Keratinocyte (primary cell): Measurements from ENCODE around the gene BANP. TPM values are rescaled to one million over a fixed set of nuclear protein-coding genes. Genes with fewer than 3 reads are reported as not detected.
A peak's percentile ranks its signal among the peaks of the same experiment; 100 is the strongest.
"Not testable (repeated sequence)": the region's sequence is repeated elsewhere in the genome, so short reads cannot be mapped to it uniquely, and the experiment has no call there.

Experiments
- DNase-seq: peaks from one replicate; pipeline ENCODE4 v3.0.0-alpha.2; 2011; ENCODE audit warnings: low read depth, missing footprints, low spot score
- FAIRE-seq: peaks from 2 replicates; lab custom pipeline; 2011; peaks lifted over from hg19 to GRCh38; lab: Jason Lieb, UNC
- H2AFZ ChIP-seq: 2 replicates; pipeline ENCODE4 v1.6.0; 2012; ENCODE audit warnings: low read length, control low read depth, inconsistent platforms; ENCODE audit not compliant: control insufficient read depth
- H3K27ac ChIP-seq: 2 replicates; pipeline ENCODE4 v1.5.1; 2011; ENCODE audit warnings: low read length; ENCODE audit not compliant: control insufficient read depth, insufficient read depth
- H3K27me3 ChIP-seq: 3 replicates; pipeline ENCODE4 v1.6.0; 2011; ENCODE audit warnings: low read length; ENCODE audit not compliant: control insufficient read depth, insufficient read depth; ENCODE audit errors: extremely low read depth
- H3K36me3 ChIP-seq, 2 experiments: 2 replicates in 1 of 2; 3 replicates in 1 of 2; pipeline ENCODE4 v1.5.1; 2011; ENCODE audit warnings: low read length in 2 of 2, mild to moderate bottlenecking in 1 of 2; ENCODE audit not compliant: control insufficient read depth in 2 of 2, insufficient read depth in 2 of 2; ENCODE audit errors: extremely low read depth in 1 of 2
- H3K4me1 ChIP-seq: 3 replicates; pipeline ENCODE4 v1.5.1; 2011; ENCODE audit warnings: low read length; ENCODE audit not compliant: control insufficient read depth, insufficient read depth; ENCODE audit errors: extremely low read depth
- H3K4me2 ChIP-seq: 3 replicates; pipeline ENCODE4 v1.6.0; 2011; ENCODE audit warnings: low read depth, low read length; ENCODE audit not compliant: control insufficient read depth, insufficient read depth; ENCODE audit errors: extremely low read depth
- H3K4me3 ChIP-seq, 3 experiments: fragments of 200-600 bp in 1 of 3; sonication (generic) in 1 of 3; 2 replicates in 2 of 3; 3 replicates in 1 of 3; pipeline ENCODE4 v1.5.1; 2011 to 2016; ENCODE audit warnings: low read length in 3 of 3, mild to moderate bottlenecking in 3 of 3, control low read depth in 2 of 3, inconsistent platforms in 1 of 3, low read depth in 1 of 3, mixed read lengths in 1 of 3, mixed run types in 1 of 3, moderate library complexity in 1 of 3; ENCODE audit not compliant: control insufficient read depth in 2 of 3, insufficient read depth in 2 of 3; ENCODE audit errors: extremely low read depth in 1 of 3
- H3K79me2 ChIP-seq: 2 replicates; pipeline ENCODE4 v1.6.0; 2012; ENCODE audit warnings: low read length; ENCODE audit not compliant: control insufficient read depth, insufficient read depth
- H3K9ac ChIP-seq: 3 replicates; pipeline ENCODE4 v1.6.0; 2011; ENCODE audit warnings: low read length; ENCODE audit not compliant: control insufficient read depth, insufficient read depth; ENCODE audit errors: extremely low read depth
- H3K9me1 ChIP-seq: 3 replicates; pipeline ENCODE4 v1.6.0; 2011; ENCODE audit warnings: low read length; ENCODE audit not compliant: control insufficient read depth, insufficient read depth; ENCODE audit errors: extremely low read depth
- H3K9me3 ChIP-seq: 2 replicates; pipeline ENCODE4 v1.5.1; 2012; ENCODE audit warnings: low read depth, low read length; ENCODE audit not compliant: control insufficient read depth
- H4K20me1 ChIP-seq: 3 replicates; pipeline ENCODE4 v1.6.0; 2011; ENCODE audit warnings: low read length; ENCODE audit not compliant: control insufficient read depth, insufficient read depth; ENCODE audit errors: extremely low read depth
- CTCF ChIP-seq, 3 experiments: IDR thresholded peaks in 1 of 3; conservative IDR thresholded peaks in 1 of 3; optimal IDR thresholded peaks in 1 of 3; 2 replicates in 2 of 3; 3 replicates in 1 of 3; pipeline versions ENCODE3 to v1.5.1; 2011; ENCODE audit warnings: low read length in 3 of 3, mild to moderate bottlenecking in 3 of 3, moderate library complexity in 2 of 3, control low read depth in 1 of 3, inconsistent platforms in 1 of 3; ENCODE audit not compliant: insufficient read depth in 2 of 3; ENCODE audit errors: extremely low read depth in 1 of 3
- dilution Hi-C: fragments of 300-500 bp; cut with MboI; formaldehyde crosslinking; loops from one replicate; pipeline ENCODE4 v1.7.0; 2020; ENCODE audit warnings: low sequenced_read_pairs; ENCODE audit not compliant: extremely low pct_ligation_motif_present
- polyA plus RNA-seq, 5 experiments: library from polyadenylated mRNA; depleted of rRNA in 3 of 5; stranded (reverse) in 3 of 5; stranded (forward) in 1 of 5; unstranded in 1 of 5; fragments of >200 nt; gene quantifications; 1 replicate in 1 of 5; 2 replicates in 3 of 5; 3 replicates in 1 of 5; pipeline versions ENCODE4 v1.2.1 to v1.2.3, GENCODE V29; 2011 to 2012; ENCODE audit warnings: missing spikeins in 2 of 5, low read depth in 1 of 5, low replicate concordance in 1 of 5

The BANP gene
- polyA plus RNA-seq, 1 donor (not counting 4 experiments of a cell fraction or from before 2014, with no cell fraction given) = 10.8 TPM

- H3K9ac ChIP-seq, H3K4me1 ChIP-seq, H3K27ac ChIP-seq, DNase-seq, FAIRE-seq, H4K20me1 ChIP-seq, dilution Hi-C loops, H2AFZ ChIP-seq, H3K9me1 ChIP-seq, H3K4me2 ChIP-seq, H3K9me3 ChIP-seq, H3K36me3 ChIP-seq, H3K4me3 ChIP-seq, H3K79me2 ChIP-seq: not testable (repeated sequence)
- TF ChIP-seq CTCF (optimal IDR thresholded peaks at IDR 0.05 in 1 of 3, IDR thresholded peaks at IDR 0.05 in 1 of 3, conservative IDR thresholded peaks at IDR 0.05 in 1 of 3; ENCODE audit: extremely low read depth in 1 of 3, insufficient read depth in 2 of 3, low read length in 3 of 3) = peak; percentile 74 to 96 (median 78)
- peaks cover 11% of the 10 kb centered on the region for H3K27me3 ChIP-seq
These were observed 41.9 kb upstream of the BANP start for GRCh38 chr16:87909203-87909935.

GRCh38 chr16:87911106-87911763 lies 40.0 kb upstream of the BANP start:
- H3K9ac ChIP-seq, H2AFZ ChIP-seq, H3K9me3 ChIP-seq, H3K4me2 ChIP-seq, H4K20me1 ChIP-seq, H3K36me3 ChIP-seq, H3K9me1 ChIP-seq, H3K4me1 ChIP-seq, H3K4me3 ChIP-seq, dilution Hi-C loops, DNase-seq, H3K79me2 ChIP-seq, H3K27ac ChIP-seq: not testable (repeated sequence)
- peaks cover 11% of the 10 kb centered on the region for H3K27me3 ChIP-seq
- peak; percentile 52 for FAIRE-seq

- H3K4me2 ChIP-seq, H3K4me3 ChIP-seq, H2AFZ ChIP-seq, H3K36me3 ChIP-seq, H3K4me1 ChIP-seq, dilution Hi-C loops, H3K27me3 ChIP-seq, H3K79me2 ChIP-seq, FAIRE-seq, H4K20me1 ChIP-seq, H3K9me1 ChIP-seq, H3K9me3 ChIP-seq, H3K27ac ChIP-seq, DNase-seq, H3K9ac ChIP-seq: not testable (repeated sequence)
These were observed 38.5 kb upstream of the BANP start for GRCh38 chr16:87912691-87913090.

GRCh38 chr16:87914021-87914725 lies 37.1 kb upstream of the BANP start:
- H3K4me3 ChIP-seq, H4K20me1 ChIP-seq, dilution Hi-C loops, H3K36me3 ChIP-seq, H3K9me1 ChIP-seq, H3K4me2 ChIP-seq, H3K27ac ChIP-seq, FAIRE-seq, H3K9me3 ChIP-seq, H3K9ac ChIP-seq, H3K4me1 ChIP-seq, DNase-seq, H3K27me3 ChIP-seq, H2AFZ ChIP-seq, H3K79me2 ChIP-seq: not testable (repeated sequence)
